NOMO-1 (cell line): Measurements from ENCODE around the gene ZNF675.
"Not testable (repeated sequence)": the region's sequence is repeated elsewhere in the genome, so short reads cannot be mapped to it uniquely, and the experiment has no call there.

ENCODE experiments used
- DNase-seq, 2 experiments: peaks; one replicate each; lab custom pipeline; 2025; ENCODE audit not compliant: unreplicated experiment in 2 of 2; lab: John Stamatoyannopoulos, UW

ZNF675 gene

DNA sequence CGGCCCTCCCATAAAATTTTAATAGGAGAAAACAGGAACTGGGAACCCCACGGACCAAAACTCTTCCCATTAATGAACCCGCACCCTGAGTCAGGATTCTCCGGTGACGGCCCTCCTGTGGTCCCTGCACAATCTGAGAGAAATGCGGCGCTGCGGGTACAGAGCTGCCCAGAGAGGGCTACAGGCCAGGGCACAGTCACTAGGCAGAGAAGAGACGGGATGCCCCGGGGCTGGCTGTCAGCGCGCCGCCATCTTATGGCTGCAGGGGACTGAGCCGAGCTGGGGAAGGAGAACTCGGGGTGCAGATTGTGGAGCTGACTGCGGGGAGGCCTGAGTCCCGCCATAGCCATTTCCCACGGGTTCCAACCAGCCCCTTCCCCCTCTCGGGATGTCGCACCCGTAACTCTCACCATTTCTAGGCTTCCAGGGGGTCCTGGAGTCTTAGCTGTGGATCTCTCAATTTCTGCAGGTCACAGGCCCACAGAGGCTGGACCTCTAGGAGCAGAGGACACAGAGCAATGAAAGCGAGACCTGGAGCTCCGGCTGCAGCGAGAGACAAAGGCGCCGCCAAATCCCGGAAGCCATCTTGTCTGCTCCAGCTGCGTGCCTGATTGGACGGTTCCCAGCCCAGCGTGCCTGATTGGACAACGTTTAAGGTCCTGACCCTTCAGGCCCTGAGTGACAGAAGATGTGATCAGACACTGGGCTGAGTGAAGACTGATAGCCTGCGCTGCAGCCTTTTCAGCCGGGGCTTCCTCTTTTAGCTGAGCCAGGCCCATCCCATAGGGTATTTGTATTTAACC is at the start of gene ZNF675:
Gene ZNF675, minus strand, starts transcription at position 592 of the 803 bp plus-strand sequence. Its CDS starts 179 bp downstream, at position 413.
- DNase-seq = no peak

DNA sequence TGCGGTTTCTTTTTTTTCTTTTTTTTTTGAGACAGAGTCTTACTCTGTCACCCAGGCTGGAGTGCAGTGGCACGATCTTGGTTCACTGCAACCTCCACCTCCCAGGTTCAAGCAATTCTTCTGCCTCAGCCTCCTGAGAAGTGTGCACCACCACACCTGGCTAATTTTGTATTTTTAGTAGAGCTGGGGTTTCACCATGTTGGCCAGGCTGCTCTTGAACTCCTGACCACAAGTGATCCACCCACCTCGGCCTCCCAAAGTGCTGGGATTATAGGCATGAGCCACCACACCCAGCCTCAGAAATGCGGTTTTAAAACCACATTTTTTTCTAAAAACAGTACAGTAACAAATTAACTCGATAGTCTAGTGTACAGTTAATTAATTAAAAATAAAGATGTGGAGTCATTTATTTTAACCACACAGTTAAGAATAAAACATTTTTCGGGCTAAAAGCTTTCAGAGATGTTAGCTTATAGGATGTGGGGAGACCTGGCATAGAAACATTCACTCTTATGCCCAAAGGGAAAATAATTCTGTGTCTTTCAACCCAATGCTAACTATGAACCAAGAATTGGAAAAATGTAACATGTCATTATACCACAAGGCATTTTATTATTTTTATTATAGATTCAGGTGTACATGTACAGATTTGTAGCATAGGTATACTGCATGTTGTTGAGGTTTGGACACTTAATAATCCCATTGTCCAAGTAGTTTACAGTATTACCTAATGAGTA is 43.9 kb upstream of the ZNF675 start:
- not testable (repeated sequence) for DNase-seq

DNA sequence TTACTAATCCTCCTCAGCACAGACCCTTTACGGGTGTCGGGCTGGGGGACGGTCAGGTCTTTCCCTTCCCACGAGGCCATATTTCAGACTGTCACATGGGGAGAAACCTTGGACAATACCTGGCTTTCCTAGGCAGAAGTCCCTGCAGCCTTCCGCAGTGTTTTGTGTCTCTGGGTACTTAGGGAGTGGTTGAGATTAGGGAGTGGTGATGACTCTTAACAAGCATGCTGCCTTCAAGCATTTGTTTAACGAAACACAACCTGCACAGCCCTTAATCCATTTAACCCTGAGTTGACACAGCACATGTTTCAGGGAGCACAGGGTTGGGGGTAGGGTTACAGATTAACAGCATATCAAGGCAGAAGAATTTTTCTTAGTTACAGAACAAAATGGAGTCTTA is 37.1 kb upstream of the ZNF675 start:
- not testable (repeated sequence) for DNase-seq

DNA sequence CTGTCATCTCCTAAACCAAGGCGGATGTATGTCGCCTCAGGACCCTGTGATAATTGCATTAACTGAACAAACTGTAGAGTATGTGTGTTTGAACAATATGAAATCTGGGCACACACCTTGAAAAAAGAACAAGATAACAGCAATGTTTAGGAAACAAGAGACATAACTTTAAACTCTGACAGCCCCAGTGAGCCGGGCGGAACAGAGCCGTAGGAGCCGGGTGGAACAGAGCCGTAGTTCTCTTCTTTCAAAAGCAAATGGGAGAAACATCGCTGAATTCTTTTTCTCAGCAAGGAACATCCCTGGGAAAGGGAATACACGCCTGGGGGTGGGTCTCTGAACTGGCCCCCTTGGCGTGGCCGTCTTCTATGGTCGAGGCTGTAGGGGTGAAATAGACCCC is 31.8 kb upstream of the ZNF675 start:
- DNase-seq = no peak

GRCh38 chr19:23716792-23717191 is 29.8 kb upstream of the ZNF675 start:
- no peak for DNase-seq

DNA sequence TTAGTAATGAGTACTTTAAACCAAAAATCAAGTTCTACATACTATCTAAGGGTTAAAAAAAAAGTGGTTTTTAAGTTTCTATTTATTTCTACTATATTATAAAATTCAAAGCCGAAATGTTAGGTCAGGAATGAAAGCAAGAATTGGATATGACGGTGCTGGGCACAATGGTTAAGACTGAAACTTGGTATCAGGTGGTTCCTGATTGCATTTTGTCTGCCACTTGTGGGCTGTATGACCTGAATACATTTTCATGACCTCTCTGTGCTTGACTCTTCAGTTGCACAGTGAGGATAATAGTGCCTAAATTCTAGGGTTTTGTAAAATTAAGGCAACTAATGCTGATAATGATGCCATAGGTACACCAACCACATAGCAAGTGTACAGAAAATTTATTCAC is 22.3 kb upstream of the ZNF675 start:
- no peak for DNase-seq

DNA sequence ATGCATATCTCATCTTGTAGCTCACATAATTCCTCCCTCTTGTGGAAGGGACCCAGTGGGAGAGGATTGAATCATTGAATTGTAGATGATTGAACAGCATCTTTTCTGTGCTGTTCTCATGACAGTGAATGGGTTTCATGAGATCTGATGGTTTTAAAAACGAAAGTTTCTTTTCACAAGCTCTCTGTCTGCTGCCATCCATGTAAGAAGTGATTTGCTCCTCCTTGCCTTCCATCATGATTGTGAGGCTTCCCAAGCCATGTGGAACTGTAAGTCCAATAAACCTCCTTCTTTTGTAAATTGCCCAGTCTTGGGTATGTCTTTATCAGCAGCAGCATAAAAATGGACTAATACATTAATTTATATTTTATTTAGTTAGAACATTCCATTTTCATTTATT is 19.6 kb upstream of the ZNF675 start:
- no peak for DNase-seq

DNA sequence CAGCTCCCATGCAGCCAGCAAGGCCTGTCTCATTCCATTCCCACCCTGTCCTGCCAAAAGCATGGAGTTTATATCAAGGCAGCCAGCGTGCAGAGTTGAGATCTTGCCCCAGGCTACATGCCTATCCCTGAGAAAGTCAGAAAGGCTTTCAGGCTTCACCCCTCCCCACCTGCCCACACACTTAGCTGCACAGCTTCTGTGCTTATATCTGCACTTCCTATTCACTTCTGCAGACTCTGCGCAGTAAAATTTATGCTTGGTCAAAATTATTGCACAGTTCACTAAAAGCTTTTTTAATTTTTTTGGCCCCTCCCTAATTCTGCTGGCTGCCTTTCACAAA is 12.5 kb upstream of the ZNF675 start:
- DNase-seq = no peak

DNA sequence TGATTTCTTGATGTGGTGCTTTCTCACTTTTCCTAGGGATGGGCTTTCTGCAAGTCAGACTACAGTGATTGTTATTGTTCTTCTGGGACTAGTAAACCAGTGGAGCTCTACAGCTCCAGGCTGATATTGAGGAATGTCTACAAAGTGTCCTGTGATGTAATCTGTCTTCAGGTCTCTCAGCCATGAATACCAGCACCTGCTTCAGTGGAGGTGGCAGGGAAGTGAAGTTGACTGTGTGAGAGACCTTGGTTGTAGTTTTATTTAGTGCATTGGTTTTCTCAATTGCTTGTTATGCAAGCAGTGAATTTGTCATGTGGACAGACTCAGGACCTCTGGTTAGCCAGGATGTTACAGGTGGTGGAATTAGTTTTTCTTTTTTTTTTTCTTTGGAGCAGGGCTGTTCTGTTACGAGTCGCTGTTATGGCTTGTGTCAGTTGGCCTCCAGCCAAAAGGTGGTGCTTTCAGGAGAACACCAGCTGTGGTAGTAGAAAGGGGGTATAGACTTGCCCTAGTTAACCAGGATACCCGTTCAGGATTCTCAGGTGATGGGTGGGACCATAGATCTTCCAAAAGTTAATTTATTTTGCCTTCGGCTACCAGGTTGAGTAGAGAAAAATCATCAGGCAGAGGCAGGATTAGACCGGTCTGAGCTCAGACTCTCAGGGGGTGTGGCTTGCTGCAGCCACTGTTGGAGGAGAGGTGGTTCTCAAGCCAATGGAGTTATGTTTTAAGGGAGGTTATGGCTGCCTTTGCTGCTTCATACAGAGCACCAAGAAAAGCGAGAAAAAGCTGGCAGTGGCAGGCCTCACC is 11.9 kb upstream of the ZNF675 start:
- DNase-seq = no peak

GRCh38 chr19:23692937-23693336 is 5.9 kb upstream of the ZNF675 start:
- DNase-seq = not testable (repeated sequence)

GRCh38 chr19:23673132-23673531 is 13.9 kb downstream of the ZNF675 start:
- DNase-seq = no peak

GRCh38 chr19:23668606-23669005 is 18.4 kb downstream of the ZNF675 start:
- DNase-seq = not testable (repeated sequence)

- no peak for DNase-seq
These were observed 21.2 kb downstream of the ZNF675 start for GRCh38 chr19:23665651-23666410.

DNA sequence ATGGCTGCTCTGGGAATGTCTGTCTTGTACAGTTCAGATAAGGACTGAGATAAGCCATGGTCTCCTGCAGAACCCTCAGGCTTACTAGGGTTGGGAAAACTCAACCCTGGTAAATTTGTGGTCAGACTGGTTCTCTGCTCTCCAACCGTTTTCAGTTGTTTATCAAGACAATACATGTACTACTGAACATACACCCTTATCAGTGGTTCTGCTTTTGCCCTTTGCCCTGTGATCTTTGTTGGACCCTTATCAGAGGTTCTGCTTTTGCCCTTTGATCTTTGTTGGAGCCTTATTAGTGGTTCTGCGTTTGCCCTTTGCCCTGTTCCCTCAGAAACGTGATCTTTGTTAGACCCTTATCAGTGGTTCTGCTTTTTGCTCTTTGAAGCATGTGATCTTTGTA is 37.2 kb downstream of the ZNF675 start:
- not testable (repeated sequence) for DNase-seq
